Dermis blood vessel endothelial cell (primary cell): Measurements from ENCODE around the gene SPATA2. TPM values are rescaled to one million over a fixed set of nuclear protein-coding genes. Genes with fewer than 3 reads are reported as not detected.
A peak's percentile ranks its signal among the peaks of the same experiment; 100 is the strongest.
"Not testable (repeated sequence)": the region's sequence is repeated elsewhere in the genome, so short reads cannot be mapped to it uniquely, and the experiment has no call there.

Source experiments
- DNase-seq: peaks from one replicate; pipeline ENCODE4 v3.0.0; 2010
- total RNA-seq: library from RNA; depleted of rRNA; stranded (reverse); fragments of >200 nt; gene quantifications from 2 replicates; pipeline ENCODE4 v1.2.3, GENCODE V29; 2014

The SPATA2 gene
- total RNA-seq, 1 donor from 2014 or later: 1.2 TPM

GRCh38 chr20:49882171-49882970 lies 33.0 kb downstream of the SPATA2 start:
- DNase-seq: no peak

GRCh38 chr20:49880724-49881445 lies 34.4 kb downstream of the SPATA2 start:
- no peak for DNase-seq

GRCh38 chr20:49880177-49880576 lies 35.2 kb downstream of the SPATA2 start:
- no peak for DNase-seq

- DNase-seq: no peak
Measured at GRCh38 chr20:49878977-49879376, 36.4 kb downstream of the SPATA2 start.

GRCh38 chr20:49877386-49877921 lies 37.9 kb downstream of the SPATA2 start:
- no peak for DNase-seq

GRCh38 chr20:49874696-49875095 lies 40.6 kb downstream of the SPATA2 start:
- DNase-seq: no peak

GRCh38 chr20:49872056-49872455 lies 43.3 kb downstream of the SPATA2 start:
- DNase-seq: no peak

GRCh38 chr20:49871391-49871948 lies 43.9 kb downstream of the SPATA2 start:
- DNase-seq: no peak

GRCh38 chr20:49870261-49870660 lies 45.1 kb downstream of the SPATA2 start:
- DNase-seq: no peak

GRCh38 chr20:49868964-49869363 lies 46.4 kb downstream of the SPATA2 start:
- DNase-seq: no peak

- no peak for DNase-seq
Measured at GRCh38 chr20:49868538-49868937, 46.8 kb downstream of the SPATA2 start.

- DNase-seq: no peak
Measured at GRCh38 chr20:49867453-49868215, 47.7 kb downstream of the SPATA2 start.

- no peak for DNase-seq
Measured at GRCh38 chr20:49866051-49866450, 49.3 kb downstream of the SPATA2 start.

GRCh38 chr20:49865559-49865958 lies 49.8 kb downstream of the SPATA2 start:
- DNase-seq: peak; percentile 56

- DNase-seq: no peak
Measured at GRCh38 chr20:49863666-49864065, 51.7 kb downstream of the SPATA2 start.

GRCh38 chr20:49862607-49863200 lies 52.6 kb downstream of the SPATA2 start:
- DNase-seq: no peak

- DNase-seq: not testable (repeated sequence)
Measured at GRCh38 chr20:49861232-49861631, 54.1 kb downstream of the SPATA2 start.

GRCh38 chr20:49859807-49860206 lies 55.5 kb downstream of the SPATA2 start:
- no peak for DNase-seq

GRCh38 chr20:49859011-49859410 lies 56.3 kb downstream of the SPATA2 start:
- no peak for DNase-seq

- DNase-seq: no peak
Measured at GRCh38 chr20:49858076-49858585, 57.2 kb downstream of the SPATA2 start.

- no peak for DNase-seq
Measured at GRCh38 chr20:49856904-49857303, 58.4 kb downstream of the SPATA2 start.
